Activated T-helper 2 cell treated with anti-CD3 and anti-CD28 coated beads, Interferon-gamma antibody, Interleukin-2, Interleukin-4, amounts not matched to agents 10 μg/mL and 5 μg/mL and 100 μg/mL, durations not matched to agents 14 hours and 24 hours and 36 hours (primary cell): ENCODE results near the gene CPNE8. TPM values are rescaled to one million over a fixed set of nuclear protein-coding genes. Genes with fewer than 3 reads are reported as not detected.

Experiments used
- DNase-seq: peaks from one replicate; pipeline ENCODE4 v3.0.0; 2021; ENCODE audit warnings: low spot score
- H3K27ac Mint-ChIP-seq: one replicate; pipeline ENCODE4 v1.8.0; 2021; ENCODE audit warnings: mixed read lengths
- H3K27me3 Mint-ChIP-seq: one replicate; pipeline ENCODE4 v1.8.0; 2021; ENCODE audit warnings: low read depth, mixed read lengths
- H3K36me3 Mint-ChIP-seq: one replicate; pipeline ENCODE4 v1.8.0; 2021; ENCODE audit warnings: low read depth, mixed read lengths
- H3K4me1 Mint-ChIP-seq: one replicate; pipeline ENCODE4 v1.8.0; 2021; ENCODE audit warnings: low read depth, mixed read lengths
- H3K4me3 Mint-ChIP-seq: one replicate; pipeline ENCODE4 v1.8.0; 2021; ENCODE audit warnings: low read depth, mild to moderate bottlenecking, moderate library complexity, mixed read lengths
- H3K9me3 Mint-ChIP-seq: one replicate; pipeline ENCODE4 v1.8.0; 2021; ENCODE audit warnings: mixed read lengths
- intact Hi-C: fragments of 100-400 bp; cut with micrococcal nuclease; formaldehyde crosslinking; loops from one replicate; pipeline ENCODE4 v1.15.1; 2023
- total RNA-seq: library from RNA; stranded (reverse); gene quantifications from 2 replicates; pipeline ENCODE4 v1.2.3, GENCODE V29; 2022

Gene CPNE8
- total RNA-seq, 1 donor from 2014 or later = 4.7 TPM

DNA sequence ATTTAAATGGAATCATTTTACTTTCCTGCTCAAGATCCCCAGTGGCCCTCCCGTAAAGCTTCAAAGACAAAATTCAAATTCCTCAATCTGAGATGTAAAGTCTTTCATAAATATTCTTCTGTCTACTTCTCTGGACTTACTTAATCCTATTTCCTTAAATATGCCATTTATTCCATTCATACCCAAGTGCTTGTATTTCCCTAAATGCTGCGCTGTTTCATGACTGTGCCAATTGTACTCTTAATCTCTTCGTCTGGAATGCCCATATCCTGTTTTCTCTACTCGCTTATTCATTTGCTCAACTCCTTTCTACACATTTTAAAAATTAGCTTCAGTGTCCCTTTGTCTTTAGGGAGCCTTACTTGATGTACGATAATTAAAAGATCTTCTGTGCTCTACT, 280.1 kb downstream of the CPNE8 start:
- H3K4me3 Mint-ChIP-seq = no peak overlapping the region
- H3K27me3 Mint-ChIP-seq = no peaks in the 10 kb centered on the region
- no peaks in the 10 kb centered on the region for H3K36me3 Mint-ChIP-seq
- H3K9me3 Mint-ChIP-seq = peaks cover 11% of the 10 kb centered on the region
- intact Hi-C loops = no loop called here
- no peak for DNase-seq
- H3K27ac Mint-ChIP-seq = no peak overlapping the region
- H3K4me1 Mint-ChIP-seq = no peaks in the 10 kb centered on the region

DNA sequence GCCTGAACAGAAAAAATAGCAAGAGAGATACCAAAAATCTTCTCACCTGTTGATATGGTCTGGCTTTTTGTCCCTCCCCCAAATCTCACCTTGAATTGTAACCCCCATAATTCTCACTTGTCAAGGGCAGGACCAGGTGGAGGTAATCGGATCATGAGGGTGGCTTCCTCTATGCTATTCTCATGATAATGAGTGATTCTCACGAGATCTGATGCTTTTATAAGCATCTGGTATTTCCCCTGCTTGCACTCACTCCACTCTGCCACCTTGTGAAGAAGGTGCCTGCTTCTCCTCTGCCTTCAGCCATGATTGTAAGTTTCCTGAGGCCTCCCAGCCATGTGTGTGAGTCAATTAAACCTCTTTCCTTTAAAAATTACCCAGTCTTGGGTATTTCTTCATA, 291.2 kb downstream of the CPNE8 start:
- intact Hi-C loops = no loop called here
- Mint-ChIP-seq H3K4me3 (no peak overlapping the region), H3K36me3 (no peaks in the 10 kb centered on the region), H3K27ac (no peak overlapping the region), H3K27me3 (no peaks in the 10 kb centered on the region), H3K9me3 (peaks cover 21% of the 10 kb centered on the region), H3K4me1 (no peaks in the 10 kb centered on the region)
- no peak for DNase-seq

DNA sequence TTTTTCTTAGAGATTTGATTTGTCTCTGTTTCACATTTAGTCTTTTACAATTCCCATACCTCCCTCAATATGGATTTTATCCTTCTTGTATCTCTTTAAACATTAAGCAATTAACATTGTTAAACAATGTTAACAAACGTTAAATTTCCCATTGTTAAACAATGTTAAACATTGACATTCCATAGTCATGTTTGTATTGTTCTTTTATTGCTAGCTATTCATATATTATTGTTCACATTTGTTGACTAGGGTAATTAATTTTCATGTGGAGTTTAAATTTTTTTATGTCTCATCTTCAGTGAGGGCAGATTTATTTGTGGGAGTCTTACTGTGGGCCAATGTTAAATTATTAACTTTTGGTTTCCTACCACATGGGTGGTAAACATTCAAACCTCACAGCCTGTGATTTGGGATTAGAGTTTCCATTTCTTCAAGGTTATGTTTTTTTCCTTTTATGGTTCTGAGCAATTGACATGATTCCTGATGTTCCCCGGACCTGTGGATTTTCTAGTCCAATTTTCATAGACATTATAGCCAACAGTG, 294.5 kb downstream of the CPNE8 start:
- Mint-ChIP-seq H3K4me1 (no peaks in the 10 kb centered on the region), H3K27ac (no peak overlapping the region), H3K4me3 (no peak overlapping the region), H3K9me3 (peaks cover 10% of the 10 kb centered on the region), H3K36me3 (no peaks in the 10 kb centered on the region), H3K27me3 (no peaks in the 10 kb centered on the region)
- no peak for DNase-seq
- intact Hi-C loops = no loop called here

DNA sequence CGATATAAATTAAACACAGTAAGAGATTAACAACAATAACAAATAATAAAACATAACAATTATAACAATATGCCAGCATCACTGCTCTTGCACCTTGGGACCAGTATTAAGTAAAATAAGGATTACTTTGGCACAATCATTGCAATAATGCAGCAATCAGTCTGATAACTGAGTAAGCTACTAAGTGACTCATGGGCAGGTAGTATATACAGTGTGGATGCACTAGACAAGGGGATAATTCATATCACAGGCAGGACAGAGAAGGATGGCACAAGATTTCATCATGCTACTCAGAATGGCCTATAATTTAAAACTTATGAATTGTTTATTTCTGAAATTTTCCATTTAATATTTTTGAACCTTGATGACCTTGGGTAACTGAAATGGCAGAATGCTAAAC, 298.1 kb downstream of the CPNE8 start:
- Mint-ChIP-seq H3K9me3 (peaks cover 24% of the 10 kb centered on the region), H3K27ac (no peak overlapping the region), H3K4me3 (no peak overlapping the region), H3K36me3 (no peaks in the 10 kb centered on the region), H3K27me3 (no peaks in the 10 kb centered on the region), H3K4me1 (no peaks in the 10 kb centered on the region)
- no peak for DNase-seq
- intact Hi-C loops = no loop called here
